ENCODE data around the gene MARCHF7.

The MARCHF7 gene

GRCh38 chr2:159737292-159737916, 25.1 kb downstream of the MARCHF7 start:
- H3K27ac ChIP-seq (ENCODE audit: low read length): no peak overlapping the region
- no peaks in the 10 kb centered on the region for H3K4me1 ChIP-seq (ENCODE audit: insufficient read depth, low read length)
- H3K9ac ChIP-seq (ENCODE audit: low read depth, low read length): no peak overlapping the region
- ATAC-seq (ENCODE audit: insufficient read depth, low read depth) (no peak), DNase-seq (no peak)
- H3K36me3 ChIP-seq (ENCODE audit: insufficient read depth, low read length): peaks cover 95% of the 10 kb centered on the region
- peaks cover 100% of the 10 kb centered on the region for H3K79me2 ChIP-seq (ENCODE audit: insufficient read depth, low read length)
- no peak overlapping the region for H3K4me2 ChIP-seq (ENCODE audit: insufficient read depth, low read length)
- TF ChIP-seq EZH2 (IDR thresholded peaks at IDR 0.05; ENCODE audit: borderline replicate concordance, low read depth, low read length, severe bottlenecking): no peak
- TF ChIP-seq, protein P1, sequence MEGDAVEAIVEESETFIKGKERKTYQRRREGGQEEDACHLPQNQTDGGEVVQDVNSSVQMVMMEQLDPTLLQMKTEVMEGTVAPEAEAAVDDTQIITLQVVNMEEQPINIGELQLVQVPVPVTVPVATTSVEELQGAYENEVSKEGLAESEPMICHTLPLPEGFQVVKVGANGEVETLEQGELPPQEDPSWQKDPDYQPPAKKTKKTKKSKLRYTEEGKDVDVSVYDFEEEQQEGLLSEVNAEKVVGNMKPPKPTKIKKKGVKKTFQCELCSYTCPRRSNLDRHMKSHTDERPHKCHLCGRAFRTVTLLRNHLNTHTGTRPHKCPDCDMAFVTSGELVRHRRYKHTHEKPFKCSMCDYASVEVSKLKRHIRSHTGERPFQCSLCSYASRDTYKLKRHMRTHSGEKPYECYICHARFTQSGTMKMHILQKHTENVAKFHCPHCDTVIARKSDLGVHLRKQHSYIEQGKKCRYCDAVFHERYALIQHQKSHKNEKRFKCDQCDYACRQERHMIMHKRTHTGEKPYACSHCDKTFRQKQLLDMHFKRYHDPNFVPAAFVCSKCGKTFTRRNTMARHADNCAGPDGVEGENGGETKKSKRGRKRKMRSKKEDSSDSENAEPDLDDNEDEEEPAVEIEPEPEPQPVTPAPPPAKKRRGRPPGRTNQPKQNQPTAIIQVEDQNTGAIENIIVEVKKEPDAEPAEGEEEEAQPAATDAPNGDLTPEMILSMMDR (IDR thresholded peaks at IDR 0.05; ENCODE audit: borderline replicate concordance, extremely low read depth, low read length, poor library complexity, severe bottlenecking): no peak
- H3K9me3 ChIP-seq (ENCODE audit: insufficient read depth, low read length, severe bottlenecking): no peaks in the 10 kb centered on the region
- H2AFZ ChIP-seq (ENCODE audit: low read depth, low read length): no peak overlapping the region
- no peaks in the 10 kb centered on the region for H3K27me3 ChIP-seq (ENCODE audit: insufficient read depth, low read length, poor library complexity)
- no peak overlapping the region for H3K4me3 ChIP-seq (ENCODE audit: low read depth in 1 of 2, low read length in 2 of 2)
- peaks cover 79% of the 10 kb centered on the region for H4K20me1 ChIP-seq (ENCODE audit: insufficient read depth, low read length)

GRCh38 chr2:159737917-159738296, 25.6 kb downstream of the MARCHF7 start:
- Histone ChIP-seq H3K4me2 (ENCODE audit: insufficient read depth, low read length) (no peak overlapping the region), H4K20me1 (ENCODE audit: insufficient read depth, low read length) (peaks cover 76% of the 10 kb centered on the region), H2AFZ (ENCODE audit: low read depth, low read length) (no peak overlapping the region), H3K9me3 (ENCODE audit: insufficient read depth, low read length, severe bottlenecking) (no peaks in the 10 kb centered on the region), H3K9ac (ENCODE audit: low read depth, low read length) (no peak overlapping the region), H3K36me3 (ENCODE audit: insufficient read depth, low read length) (peaks cover 96% of the 10 kb centered on the region), H3K4me1 (ENCODE audit: insufficient read depth, low read length) (no peaks in the 10 kb centered on the region), H3K79me2 (ENCODE audit: insufficient read depth, low read length) (peaks cover 100% of the 10 kb centered on the region), H3K27me3 (ENCODE audit: insufficient read depth, low read length, poor library complexity) (no peaks in the 10 kb centered on the region), H3K4me3 (ENCODE audit: low read depth in 1 of 2, low read length in 2 of 2) (no peak overlapping the region), H3K27ac (ENCODE audit: low read length) (no peak overlapping the region)
- ATAC-seq (ENCODE audit: insufficient read depth, low read depth) (no peak), DNase-seq (no peak)
- no peak for TF ChIP-seq EZH2 (IDR thresholded peaks at IDR 0.05; ENCODE audit: borderline replicate concordance, low read depth, low read length, severe bottlenecking)
- TF ChIP-seq, protein P1 (IDR thresholded peaks at IDR 0.05; ENCODE audit: borderline replicate concordance, extremely low read depth, low read length, poor library complexity, severe bottlenecking): no peak

DNA sequence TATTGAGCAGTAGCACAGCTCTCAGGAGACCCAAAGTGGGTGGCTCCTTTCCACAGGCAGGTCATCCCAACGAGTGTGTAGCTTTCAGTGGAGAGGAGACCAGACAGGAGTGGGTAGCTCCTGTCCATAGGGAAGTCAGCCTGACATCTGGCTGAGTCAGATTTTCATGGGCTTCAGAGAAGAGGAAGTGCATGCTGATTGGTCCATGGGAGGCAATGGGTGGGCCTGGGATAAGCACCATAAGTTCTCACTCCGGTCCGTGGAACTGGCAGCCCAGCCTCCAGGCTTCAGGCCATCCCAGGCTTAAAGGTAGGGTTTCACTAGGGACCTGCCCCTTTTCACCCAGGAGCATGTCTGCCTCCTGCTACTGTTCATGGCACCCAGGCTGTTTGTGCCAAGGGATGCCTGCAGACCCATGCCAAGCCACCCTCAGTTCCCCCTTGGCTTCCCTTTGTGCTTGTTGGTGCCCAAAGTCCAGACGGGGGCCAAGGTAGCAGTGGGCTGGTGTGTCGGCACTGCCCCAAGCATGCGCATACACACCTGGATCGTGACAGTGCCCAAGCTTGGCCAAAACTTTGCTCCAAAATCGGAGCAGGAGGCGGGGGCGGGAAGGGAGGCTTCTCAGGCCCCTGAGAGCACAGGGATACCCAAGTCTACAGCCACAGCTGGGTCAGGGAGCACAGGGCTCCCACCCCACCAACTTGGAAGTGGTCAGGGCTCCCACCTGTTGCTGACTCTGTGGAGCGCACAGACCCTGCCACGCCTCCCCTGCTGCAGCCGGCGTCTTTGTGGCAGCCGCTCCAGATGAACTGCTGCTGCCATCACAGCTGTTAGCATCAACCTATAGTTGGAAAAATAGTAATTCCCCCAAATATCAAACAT, 26.4 kb downstream of the MARCHF7 start:
- H3K4me1 ChIP-seq (ENCODE audit: insufficient read depth, low read length): no peaks in the 10 kb centered on the region
- peaks cover 97% of the 10 kb centered on the region for H3K36me3 ChIP-seq (ENCODE audit: insufficient read depth, low read length)
- no peak overlapping the region for H3K4me3 ChIP-seq (ENCODE audit: low read depth in 1 of 2, low read length in 2 of 2)
- peak; percentile 54 for ATAC-seq (ENCODE audit: insufficient read depth, low read depth)
- no peak for TF ChIP-seq EZH2 (IDR thresholded peaks at IDR 0.05; ENCODE audit: borderline replicate concordance, low read depth, low read length, severe bottlenecking)
- TF ChIP-seq, protein P1 (IDR thresholded peaks at IDR 0.05; ENCODE audit: borderline replicate concordance, extremely low read depth, low read length, poor library complexity, severe bottlenecking): no peak
- H3K79me2 ChIP-seq (ENCODE audit: insufficient read depth, low read length): peaks cover 100% of the 10 kb centered on the region
- H3K9me3 ChIP-seq (ENCODE audit: insufficient read depth, low read length, severe bottlenecking): no peaks in the 10 kb centered on the region
- no peak overlapping the region for H3K27ac ChIP-seq (ENCODE audit: low read length)
- H3K9ac ChIP-seq (ENCODE audit: low read depth, low read length): no peak overlapping the region
- H2AFZ ChIP-seq (ENCODE audit: low read depth, low read length): no peak overlapping the region
- peaks cover 74% of the 10 kb centered on the region for H4K20me1 ChIP-seq (ENCODE audit: insufficient read depth, low read length)
- DNase-seq: no peak
- H3K27me3 ChIP-seq (ENCODE audit: insufficient read depth, low read length, poor library complexity): no peaks in the 10 kb centered on the region
- no peak overlapping the region for H3K4me2 ChIP-seq (ENCODE audit: insufficient read depth, low read length)
